ENCODE data around the gene DKKL1.
A peak's percentile ranks its signal among the peaks of the same experiment; 100 is the strongest.

DKKL1 gene

DNA sequence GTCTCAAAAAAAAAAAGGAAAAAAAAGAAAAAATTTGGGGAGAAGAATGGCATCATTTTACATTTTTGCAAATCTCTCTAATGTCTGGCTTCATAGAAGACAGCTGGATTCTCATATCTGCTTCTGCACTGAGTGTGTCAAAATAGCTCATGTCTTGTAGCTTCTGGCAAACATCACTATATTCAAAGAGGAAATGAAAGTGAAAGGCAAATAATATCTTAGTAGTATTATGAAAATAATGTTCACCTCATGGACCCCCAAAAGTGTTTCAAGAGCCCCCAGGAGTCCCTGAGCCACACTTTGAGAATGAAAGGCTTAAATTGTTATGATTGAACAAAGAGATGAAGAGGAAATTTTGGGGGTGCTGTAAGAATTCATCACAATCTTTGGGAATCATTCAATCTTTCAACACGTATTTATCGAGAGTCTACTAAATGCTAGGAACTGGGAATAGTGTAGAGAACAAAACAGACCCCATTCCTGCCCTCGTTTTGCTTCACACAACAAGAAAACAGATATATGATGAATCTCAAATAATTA lies 37.4 kb upstream of the DKKL1 start:
- TF ChIP-seq EP300 (IDR thresholded peaks at IDR 0.05; ENCODE audit: borderline replicate concordance) (no peak), TCF12 (IDR thresholded peaks at IDR 0.05; ENCODE audit: low read depth) (no peak), CEBPB (IDR thresholded peaks at IDR 0.05) (no peak), RAD21 (IDR thresholded peaks at IDR 0.05; ENCODE audit: low read depth) (no peak), NFIC (IDR thresholded peaks at IDR 0.05) (no peak)

DNA sequence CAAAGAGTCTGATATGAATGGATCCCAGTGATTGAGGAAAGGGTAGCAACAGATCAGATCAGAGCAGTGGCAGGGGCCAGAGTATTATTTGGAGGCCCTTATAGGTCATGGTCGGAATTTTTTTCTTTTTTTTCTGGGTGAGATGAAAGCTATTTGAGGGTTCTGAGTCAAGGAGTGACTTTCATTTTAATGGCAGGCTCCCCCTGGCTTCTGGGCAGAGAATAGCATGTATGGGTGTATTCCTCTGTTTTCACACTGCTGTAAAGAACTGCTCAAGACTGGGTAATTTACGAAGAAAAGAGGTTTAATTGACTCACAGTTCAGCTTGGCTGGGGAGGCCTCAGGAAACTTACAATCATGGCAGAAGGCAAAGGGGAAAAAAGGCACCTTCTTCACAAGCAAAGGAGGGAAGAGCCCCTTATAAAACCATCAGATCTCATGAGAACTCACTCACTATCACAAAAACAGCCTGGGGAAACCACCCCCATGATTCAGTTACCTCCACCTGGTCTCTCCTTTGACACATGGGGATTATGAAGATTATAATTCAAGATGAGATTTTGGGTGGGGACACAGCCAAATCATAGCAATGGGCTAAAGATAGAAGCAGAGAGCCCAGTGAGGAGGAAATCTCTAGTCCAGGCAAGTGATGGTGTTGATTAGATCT lies 35.7 kb upstream of the DKKL1 start:
- TF ChIP-seq RAD21 (IDR thresholded peaks at IDR 0.05; ENCODE audit: low read depth) = peak; percentile 53; the same call in 1 of the 2 replicates
- TF ChIP-seq, protein P1, sequence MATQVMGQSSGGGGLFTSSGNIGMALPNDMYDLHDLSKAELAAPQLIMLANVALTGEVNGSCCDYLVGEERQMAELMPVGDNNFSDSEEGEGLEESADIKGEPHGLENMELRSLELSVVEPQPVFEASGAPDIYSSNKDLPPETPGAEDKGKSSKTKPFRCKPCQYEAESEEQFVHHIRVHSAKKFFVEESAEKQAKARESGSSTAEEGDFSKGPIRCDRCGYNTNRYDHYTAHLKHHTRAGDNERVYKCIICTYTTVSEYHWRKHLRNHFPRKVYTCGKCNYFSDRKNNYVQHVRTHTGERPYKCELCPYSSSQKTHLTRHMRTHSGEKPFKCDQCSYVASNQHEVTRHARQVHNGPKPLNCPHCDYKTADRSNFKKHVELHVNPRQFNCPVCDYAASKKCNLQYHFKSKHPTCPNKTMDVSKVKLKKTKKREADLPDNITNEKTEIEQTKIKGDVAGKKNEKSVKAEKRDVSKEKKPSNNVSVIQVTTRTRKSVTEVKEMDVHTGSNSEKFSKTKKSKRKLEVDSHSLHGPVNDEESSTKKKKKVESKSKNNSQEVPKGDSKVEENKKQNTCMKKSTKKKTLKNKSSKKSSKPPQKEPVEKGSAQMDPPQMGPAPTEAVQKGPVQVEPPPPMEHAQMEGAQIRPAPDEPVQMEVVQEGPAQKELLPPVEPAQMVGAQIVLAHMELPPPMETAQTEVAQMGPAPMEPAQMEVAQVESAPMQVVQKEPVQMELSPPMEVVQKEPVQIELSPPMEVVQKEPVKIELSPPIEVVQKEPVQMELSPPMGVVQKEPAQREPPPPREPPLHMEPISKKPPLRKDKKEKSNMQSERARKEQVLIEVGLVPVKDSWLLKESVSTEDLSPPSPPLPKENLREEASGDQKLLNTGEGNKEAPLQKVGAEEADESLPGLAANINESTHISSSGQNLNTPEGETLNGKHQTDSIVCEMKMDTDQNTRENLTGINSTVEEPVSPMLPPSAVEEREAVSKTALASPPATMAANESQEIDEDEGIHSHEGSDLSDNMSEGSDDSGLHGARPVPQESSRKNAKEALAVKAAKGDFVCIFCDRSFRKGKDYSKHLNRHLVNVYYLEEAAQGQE (IDR thresholded peaks at IDR 0.05; ENCODE audit: low read depth) = no peak

DNA sequence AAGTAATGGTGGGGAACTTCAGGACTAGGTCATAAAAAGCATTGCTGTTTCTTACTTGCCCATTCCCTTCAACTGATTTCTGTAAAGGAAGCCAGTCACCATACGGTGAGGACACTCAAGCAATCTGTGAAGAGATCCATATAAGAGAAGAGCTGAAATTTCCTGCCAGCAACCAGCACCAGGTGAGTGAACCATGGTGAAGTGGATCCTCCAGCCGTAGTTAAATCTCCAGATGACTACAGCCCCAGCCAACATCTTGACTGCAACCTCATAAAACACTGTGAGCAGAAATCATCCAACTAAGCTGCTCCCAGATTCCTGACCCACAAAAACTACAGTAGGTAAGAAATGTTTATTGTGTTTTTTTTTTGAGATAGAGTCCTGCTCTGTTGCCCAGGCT lies 34.9 kb upstream of the DKKL1 start:
- TF ChIP-seq YY1 (IDR thresholded peaks at IDR 0.05; ENCODE audit: low read depth) (no peak), ZBTB7A (IDR thresholded peaks at IDR 0.05; ENCODE audit: low read depth) (no peak), NFIC (IDR thresholded peaks at IDR 0.05) (no peak), TEAD4 (IDR thresholded peaks at IDR 0.05) (no peak), EGR1 (IDR thresholded peaks at IDR 0.05) (no peak), RAD21 (IDR thresholded peaks at IDR 0.05; ENCODE audit: low read depth) (no peak), EP300 (IDR thresholded peaks at IDR 0.05; ENCODE audit: borderline replicate concordance) (no peak), TAF1 (IDR thresholded peaks at IDR 0.05; ENCODE audit: low read depth) (no peak), TCF12 (IDR thresholded peaks at IDR 0.05; ENCODE audit: low read depth) (no peak), CEBPB (IDR thresholded peaks at IDR 0.05) (no peak), FOXM1 (IDR thresholded peaks at IDR 0.05; ENCODE audit: borderline replicate concordance, low read depth) (no peak), CREB1 (IDR thresholded peaks at IDR 0.05; ENCODE audit: low read depth) (no peak)
- TF ChIP-seq, protein P2, sequence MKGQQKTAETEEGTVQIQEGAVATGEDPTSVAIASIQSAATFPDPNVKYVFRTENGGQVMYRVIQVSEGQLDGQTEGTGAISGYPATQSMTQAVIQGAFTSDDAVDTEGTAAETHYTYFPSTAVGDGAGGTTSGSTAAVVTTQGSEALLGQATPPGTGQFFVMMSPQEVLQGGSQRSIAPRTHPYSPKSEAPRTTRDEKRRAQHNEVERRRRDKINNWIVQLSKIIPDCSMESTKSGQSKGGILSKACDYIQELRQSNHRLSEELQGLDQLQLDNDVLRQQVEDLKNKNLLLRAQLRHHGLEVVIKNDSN (IDR thresholded peaks at IDR 0.05) = no peak
- TF ChIP-seq, protein P1 (IDR thresholded peaks at IDR 0.05; ENCODE audit: low read depth) = no peak
- TF ChIP-seq, protein P3, sequence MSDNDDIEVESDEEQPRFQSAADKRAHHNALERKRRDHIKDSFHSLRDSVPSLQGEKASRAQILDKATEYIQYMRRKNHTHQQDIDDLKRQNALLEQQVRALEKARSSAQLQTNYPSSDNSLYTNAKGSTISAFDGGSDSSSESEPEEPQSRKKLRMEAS (IDR thresholded peaks at IDR 0.05) = no peak

DNA sequence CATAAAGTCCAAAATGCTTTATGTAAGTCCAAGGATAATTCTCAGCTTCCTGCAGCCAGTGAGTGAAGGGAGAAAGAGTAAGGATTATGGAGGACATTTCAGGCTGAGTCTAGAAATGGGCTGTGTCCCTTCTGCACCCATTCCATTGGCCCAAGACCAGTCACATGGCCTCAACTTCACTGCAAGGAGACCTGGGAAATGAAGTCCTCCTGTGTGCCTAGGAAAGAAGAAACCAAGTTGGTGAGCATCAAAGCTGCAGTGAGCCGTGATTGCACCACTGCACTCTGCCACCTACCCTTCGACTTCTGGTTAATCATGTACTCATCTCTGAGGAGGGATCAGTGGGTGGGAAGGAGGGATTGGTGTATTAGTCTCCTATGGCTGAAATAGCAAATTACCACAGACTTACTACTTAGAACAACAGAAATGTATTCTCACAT lies 32.0 kb upstream of the DKKL1 start:
- TF ChIP-seq EGR1 (IDR thresholded peaks at IDR 0.05) (no peak), ZBTB7A (IDR thresholded peaks at IDR 0.05; ENCODE audit: low read depth) (no peak), YY1 (IDR thresholded peaks at IDR 0.05; ENCODE audit: low read depth) (peak; percentile 77), FOXM1 (IDR thresholded peaks at IDR 0.05; ENCODE audit: borderline replicate concordance, low read depth) (no peak)
- TF ChIP-seq, protein P2 (IDR thresholded peaks at IDR 0.05) = peak; percentile 98

DNA sequence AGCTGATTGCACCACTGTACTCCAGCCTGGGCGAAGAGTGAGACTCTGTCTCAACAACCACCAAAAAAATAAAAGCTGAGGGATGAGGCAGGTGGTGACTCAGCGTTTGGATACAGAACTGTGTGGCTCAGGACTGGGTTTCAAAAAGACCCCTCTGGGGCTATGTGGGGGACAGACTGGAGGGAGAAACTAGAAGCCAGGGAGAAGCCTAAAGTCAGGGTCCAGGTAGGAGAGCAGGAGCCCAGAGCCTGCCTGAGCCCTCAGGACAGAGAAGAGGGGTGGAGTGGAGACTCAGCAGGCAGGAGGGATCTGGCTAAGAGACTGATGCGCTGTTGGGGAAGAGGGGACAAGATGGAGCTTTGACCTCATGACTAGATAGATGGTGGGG lies 30.3 kb upstream of the DKKL1 start:
- no peak for TF ChIP-seq RAD21 (IDR thresholded peaks at IDR 0.05; ENCODE audit: low read depth)
- TF ChIP-seq FOXM1 (IDR thresholded peaks at IDR 0.05; ENCODE audit: borderline replicate concordance, low read depth) = no peak
- TF ChIP-seq NFIC (IDR thresholded peaks at IDR 0.05) = no peak
- no peak for TF ChIP-seq CEBPB (IDR thresholded peaks at IDR 0.05)
- no peak for TF ChIP-seq TEAD4 (IDR thresholded peaks at IDR 0.05)
- TF ChIP-seq EP300 (IDR thresholded peaks at IDR 0.05; ENCODE audit: borderline replicate concordance) = no peak
- TF ChIP-seq TAF1 (IDR thresholded peaks at IDR 0.05; ENCODE audit: low read depth) = no peak
- TF ChIP-seq, protein P3 (IDR thresholded peaks at IDR 0.05) = no peak
- no peak for TF ChIP-seq CREB1 (IDR thresholded peaks at IDR 0.05; ENCODE audit: low read depth)

DNA sequence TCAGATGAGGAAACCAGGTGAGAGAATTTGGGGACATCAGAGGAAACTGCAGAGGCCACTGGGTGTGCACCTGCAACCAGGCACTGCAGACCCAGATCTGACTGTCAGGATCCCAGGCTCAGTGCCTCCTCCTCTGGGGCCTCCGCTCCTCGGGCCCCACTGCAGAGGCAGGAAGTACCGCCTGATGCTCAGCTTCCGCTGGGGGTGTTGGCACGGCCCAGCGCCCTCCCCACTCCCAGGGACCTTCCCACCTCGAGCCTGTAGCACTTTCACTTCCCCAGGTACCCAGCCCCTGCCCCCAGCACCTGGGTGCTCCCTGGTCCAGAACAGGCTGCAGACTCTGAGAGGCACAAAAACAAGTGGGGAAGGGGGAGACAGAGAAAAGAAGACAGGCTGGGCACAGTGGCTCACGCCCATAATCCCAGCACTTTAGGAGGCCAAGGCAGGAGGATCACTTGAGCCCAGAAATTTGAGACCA lies 29.8 kb upstream of the DKKL1 start:
- TF ChIP-seq RAD21 (IDR thresholded peaks at IDR 0.05; ENCODE audit: low read depth) = no peak

Measured in Ishikawa (cell line).